ENCODE data around the gene GPR137. TPM values are rescaled to one million over a fixed set of nuclear protein-coding genes. Genes with fewer than 3 reads are reported as not detected.

Gene GPR137
- total and polyA plus RNA-seq, 10 of the 15 experiments (the other 5 are each of a cell fraction or from before 2014, with no cell fraction given), result 0.37 to 29.2 (median 13.8) TPM

GRCh38 chr11:64278576-64279190, 7.0 kb upstream of the GPR137 start (continued):
- TF ChIP-seq SMAD1 (IDR thresholded peaks at IDR 0.05; ENCODE audit: low read depth, partially characterized antibody) (no peak), RAD51 (IDR thresholded peaks at IDR 0.05) (no peak), MTA3 (IDR thresholded peaks at IDR 0.05; ENCODE audit: borderline replicate concordance, low read length) (no peak), ATF7 (IDR thresholded peaks at IDR 0.05; ENCODE audit: low read depth) (no peak), BHLHE40 (IDR thresholded peaks at IDR 0.05; ENCODE audit: borderline replicate concordance in 1 of 2, low read depth in 2 of 2, low read length in 1 of 2) (no peak), TBL1XR1 (IDR thresholded peaks at IDR 0.05; ENCODE audit: low read depth, low read length) (no peak)
- TF ChIP-seq, protein P1, sequence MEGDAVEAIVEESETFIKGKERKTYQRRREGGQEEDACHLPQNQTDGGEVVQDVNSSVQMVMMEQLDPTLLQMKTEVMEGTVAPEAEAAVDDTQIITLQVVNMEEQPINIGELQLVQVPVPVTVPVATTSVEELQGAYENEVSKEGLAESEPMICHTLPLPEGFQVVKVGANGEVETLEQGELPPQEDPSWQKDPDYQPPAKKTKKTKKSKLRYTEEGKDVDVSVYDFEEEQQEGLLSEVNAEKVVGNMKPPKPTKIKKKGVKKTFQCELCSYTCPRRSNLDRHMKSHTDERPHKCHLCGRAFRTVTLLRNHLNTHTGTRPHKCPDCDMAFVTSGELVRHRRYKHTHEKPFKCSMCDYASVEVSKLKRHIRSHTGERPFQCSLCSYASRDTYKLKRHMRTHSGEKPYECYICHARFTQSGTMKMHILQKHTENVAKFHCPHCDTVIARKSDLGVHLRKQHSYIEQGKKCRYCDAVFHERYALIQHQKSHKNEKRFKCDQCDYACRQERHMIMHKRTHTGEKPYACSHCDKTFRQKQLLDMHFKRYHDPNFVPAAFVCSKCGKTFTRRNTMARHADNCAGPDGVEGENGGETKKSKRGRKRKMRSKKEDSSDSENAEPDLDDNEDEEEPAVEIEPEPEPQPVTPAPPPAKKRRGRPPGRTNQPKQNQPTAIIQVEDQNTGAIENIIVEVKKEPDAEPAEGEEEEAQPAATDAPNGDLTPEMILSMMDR (IDR thresholded peaks at IDR 0.05 in 2 of 3, conservative IDR thresholded peaks at IDR 0.05 in 1 of 3; ENCODE audit: control insufficient read depth in 2 of 3, extremely low read depth in 1 of 3, insufficient read depth in 1 of 3, low read depth in 3 of 3, low read length in 3 of 3), result no peak

- H3K27ac ChIP-seq (ENCODE audit: control insufficient read depth, insufficient read depth), result no peak overlapping the region
- peaks cover 7% of the 10 kb centered on the region for H3K4me1 ChIP-seq (ENCODE audit: control insufficient read depth, insufficient read depth, low read length)
- no peaks in the 10 kb centered on the region; the same call in 1 of the 2 replicates for H4K20me1 ChIP-seq (ENCODE audit: control insufficient read depth, insufficient read depth)
- H3K27me3 ChIP-seq (replicated peaks in 1 of 2; ENCODE audit: control insufficient read depth in 2 of 2, insufficient read depth in 2 of 2, low read length in 1 of 2), result no peaks in the 10 kb centered on the region
- TSS peak; percentile 21 for BruUV-seq (replicated peaks)
- TF ChIP-seq STAT1 (conservative IDR thresholded peaks at IDR 0.05), result no peak
- no peak for TF ChIP-seq NR2F1 (conservative IDR thresholded peaks at IDR 0.05)
- no peak for TF ChIP-seq RAD51 (IDR thresholded peaks at IDR 0.05)
- no peak for TF ChIP-seq FOS (IDR thresholded peaks at IDR 0.05; ENCODE audit: borderline replicate concordance, extremely low read depth, insufficient read length)
- no peak for TF ChIP-seq SREBF1 (IDR thresholded peaks at IDR 0.05; ENCODE audit: low read length)
- no peak for FAIRE-seq
- POLR2A ChIA-PET, result interaction anchor here (0.6 to 6.2 kb wide), 5 partner anchors 11 to 75 kb away, joined by 3 to 92 read pairs (median 9); partner anchors contain the start of genes FERMT3, PRDX5 and TRMT112
- SMC1A ChIA-PET (ENCODE audit: uncharacterized antibody, unreplicated experiment), result interaction anchor here (1.5 kb wide), 1 partner anchor 10 kb away, joined by 6 read pairs; no protein-coding TSS in a partner anchor
- H3K36me3 ChIP-seq (ENCODE audit: control insufficient read depth in 2 of 2, insufficient read depth in 2 of 2, low read length in 1 of 2), result no peaks in the 10 kb centered on the region
- H3K4me3 ChIP-seq, result no peak overlapping the region
- peaks cover 15% of the 10 kb centered on the region for H3K79me2 ChIP-seq (ENCODE audit: control insufficient read depth, insufficient read depth, low read length)
- H3K9ac ChIP-seq (ENCODE audit: control insufficient read depth, insufficient read depth, low read length), result no peak overlapping the region
- in situ Hi-C loops (cut with MboI) (no loop called here), intact Hi-C loops (cut with micrococcal nuclease; ENCODE audit: unreplicated experiment) (no loop called here)
- ATAC-seq, result no peak
- no peaks in the 10 kb centered on the region for H3K9me3 ChIP-seq (replicated peaks; ENCODE audit: control insufficient read depth, insufficient read depth, low read length)
- RAD21 ChIA-PET (ENCODE audit: unreplicated experiment), result interaction anchor here (1.1 kb wide), 1 partner anchor 18 kb away, joined by 3 read pairs; the partner anchor contains the start of gene CATSPERZ
- 99% methylated on average over 22 of the region's 22 CpGs for WGBS (ENCODE audit: insufficient coverage, insufficient replicate concordance, low lambda C conversion rate, missing lambda C conversion rate)
- no peak overlapping the region for H3K4me2 ChIP-seq (ENCODE audit: control insufficient read depth, insufficient read depth)
- DNase-seq (ENCODE audit: low read depth, low spot score), result no peak
- H2AFZ ChIP-seq (ENCODE audit: control insufficient read depth, low read depth, low read length), result no peak overlapping the region
- CTCF ChIA-PET, result interaction anchor here (0.6 to 5.5 kb wide), 4 partner anchors 8 to 49 kb away, joined by 3 to 46 read pairs (median 22); partner anchors contain the start of genes CATSPERZ and ESRRA
Measured at GRCh38 chr11:64281957-64282770, 3.5 kb upstream of the GPR137 start.
